ENCODE data around the gene GGTLC2. TPM values are rescaled to one million over a fixed set of nuclear protein-coding genes. Genes with fewer than 3 reads are reported as not detected.
"Not testable (repeated sequence)": the region's sequence is repeated elsewhere in the genome, so short reads cannot be mapped to it uniquely, and the experiment has no call there.

Gene GGTLC2
- total RNA-seq: 6.5 TPM
- long read RNA-seq, partial matches to known transcripts: 1 of 5 reads
- long read RNA-seq, other reads (novel, unspliced or antisense): 1 of 5 reads

DNA sequence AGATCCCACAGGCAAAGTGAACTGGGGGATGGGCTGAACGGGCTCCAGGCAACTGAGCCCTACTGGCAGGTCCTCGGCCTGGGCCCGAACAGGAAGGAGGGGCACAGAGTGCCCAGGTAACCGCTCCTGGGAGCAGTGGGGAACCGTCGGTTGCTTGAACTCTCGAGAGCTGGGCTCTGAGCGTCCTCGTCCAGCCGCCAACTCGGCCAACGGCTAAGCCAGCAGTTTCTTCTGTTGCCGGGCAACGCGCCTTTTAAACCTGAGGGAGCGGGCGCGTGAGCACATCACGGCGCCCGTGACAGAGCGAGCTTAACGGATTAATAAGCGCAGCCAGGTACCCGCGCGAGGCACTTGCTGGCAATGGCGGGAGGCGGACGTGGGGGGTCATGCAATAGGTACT, at the start of gene GGTLC2:
GGTLC2 (plus strand) TSS at position 301 of the 400 bp plus-strand sequence. CDS start 1,732 bp downstream, outside the sequence.
- DNase-seq; H3K27me3 ChIP-seq; H3K4me3 ChIP-seq; H3K27ac ChIP-seq; H3K36me3 ChIP-seq; H3K4me1 ChIP-seq; H3K9me3 ChIP-seq; ATAC-seq; intact Hi-C loops (cut with DNase I): not testable (repeated sequence)

- intact Hi-C loops (cut with DNase I): no loop called here
- no peaks in the 10 kb centered on the region for H3K36me3 ChIP-seq
- no peak overlapping the region for H3K4me3 ChIP-seq
- H3K27ac ChIP-seq: no peak overlapping the region
- TF ChIP-seq CTCF (IDR thresholded peaks at IDR 0.05): no peak
- no peaks in the 10 kb centered on the region for H3K9me3 ChIP-seq
- ATAC-seq (no peak), DNase-seq (no peak)
- H3K4me1 ChIP-seq: no peaks in the 10 kb centered on the region
- H3K27me3 ChIP-seq: peaks cover 4% of the 10 kb centered on the region
Observed at GRCh38 chr22:22595001-22595835, 49.2 kb upstream of the GGTLC2 start.

GRCh38 chr22:22598144-22598543, 46.3 kb upstream of the GGTLC2 start:
- ATAC-seq (no peak), DNase-seq (no peak)
- no peaks in the 10 kb centered on the region for H3K36me3 ChIP-seq
- H3K4me1 ChIP-seq: no peaks in the 10 kb centered on the region
- H3K4me3 ChIP-seq: no peak overlapping the region
- TF ChIP-seq CTCF (IDR thresholded peaks at IDR 0.05): no peak
- H3K27me3 ChIP-seq: no peaks in the 10 kb centered on the region
- intact Hi-C loops (cut with DNase I): no loop called here
- H3K27ac ChIP-seq: no peak overlapping the region
- no peaks in the 10 kb centered on the region for H3K9me3 ChIP-seq

- no peaks in the 10 kb centered on the region for H3K4me1 ChIP-seq
- H3K4me3 ChIP-seq: no peak overlapping the region
- no peaks in the 10 kb centered on the region for H3K36me3 ChIP-seq
- intact Hi-C loops (cut with DNase I): no loop called here
- no peaks in the 10 kb centered on the region for H3K9me3 ChIP-seq
- ATAC-seq (no peak), DNase-seq (no peak)
- TF ChIP-seq CTCF (IDR thresholded peaks at IDR 0.05): no peak
- H3K27ac ChIP-seq: no peak overlapping the region
- H3K27me3 ChIP-seq: no peaks in the 10 kb centered on the region
Observed at GRCh38 chr22:22599248-22599647, 45.2 kb upstream of the GGTLC2 start.

- H3K27me3 ChIP-seq: no peaks in the 10 kb centered on the region
- no peak overlapping the region for H3K27ac ChIP-seq
- intact Hi-C loops (cut with DNase I): no loop called here
- ATAC-seq: no peak
- H3K36me3 ChIP-seq: no peaks in the 10 kb centered on the region
- no peak for TF ChIP-seq CTCF (IDR thresholded peaks at IDR 0.05)
- H3K4me3 ChIP-seq: no peak overlapping the region
- H3K9me3 ChIP-seq: no peaks in the 10 kb centered on the region
- DNase-seq: no peak
- no peaks in the 10 kb centered on the region for H3K4me1 ChIP-seq
Observed at GRCh38 chr22:22600531-22601261, 43.7 kb upstream of the GGTLC2 start.

DNA sequence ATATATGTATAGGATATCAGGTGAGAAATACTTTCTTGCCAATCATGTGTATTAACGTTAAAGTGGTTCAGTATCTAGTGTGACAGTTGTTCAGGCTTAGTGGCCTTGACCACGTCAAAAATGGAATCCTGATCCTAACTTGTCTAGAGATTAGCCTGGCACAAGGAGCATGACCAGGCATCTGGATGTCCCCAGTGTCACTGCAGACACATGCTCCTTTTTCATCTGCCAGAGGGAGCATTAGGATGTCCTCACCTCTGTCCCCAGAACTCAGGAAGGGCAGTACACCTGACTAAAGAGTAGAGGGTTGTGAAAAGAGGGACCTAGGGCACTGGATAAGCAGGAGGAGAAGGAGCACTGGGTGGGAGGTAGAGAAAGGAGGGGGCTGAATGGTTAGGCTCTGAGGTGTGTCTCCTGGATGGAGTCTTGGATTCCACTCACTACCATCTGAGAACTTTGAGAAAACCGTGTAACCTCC, 40.9 kb upstream of the GGTLC2 start:
- Histone ChIP-seq H3K27ac (no peak overlapping the region), H3K27me3 (no peaks in the 10 kb centered on the region), H3K4me1 (no peaks in the 10 kb centered on the region), H3K4me3 (no peak overlapping the region), H3K9me3 (no peaks in the 10 kb centered on the region), H3K36me3 (no peaks in the 10 kb centered on the region)
- intact Hi-C loops (cut with DNase I): no loop called here
- no peak for TF ChIP-seq CTCF (IDR thresholded peaks at IDR 0.05)
- no peak for ATAC-seq
- DNase-seq: no peak

Data from upper lobe of right lung (tissue), 1 donor.